Activated CD8-positive, alpha-beta memory T cell treated with anti-CD3 and anti-CD28 coated beads, Interleukin-2, amount 50 U/mL, for 24 hours (primary cell): ENCODE results near the gene USP48.
"Not testable (repeated sequence)": the region's sequence is repeated elsewhere in the genome, so short reads cannot be mapped to it uniquely, and the experiment has no call there.

Experiments used
- DNase-seq: peaks from one replicate; pipeline ENCODE4 v3.0.0-alpha.2; 2020; ENCODE audit errors: extremely low read depth

Gene USP48

GRCh38 chr1:21696931-21697330 is 86.0 kb downstream of the USP48 start:
- DNase-seq = no peak

- DNase-seq = no peak
Measured at GRCh38 chr1:21693732-21694131, 89.2 kb downstream of the USP48 start.

- DNase-seq = no peak
Measured at GRCh38 chr1:21691739-21692138, 91.2 kb downstream of the USP48 start.

GRCh38 chr1:21689661-21690372 is 93.1 kb downstream of the USP48 start:
- no peak for DNase-seq

- no peak for DNase-seq
Measured at GRCh38 chr1:21687081-21687529, 95.8 kb downstream of the USP48 start.

GRCh38 chr1:21685946-21686678 is 96.8 kb downstream of the USP48 start:
- no peak for DNase-seq

- DNase-seq = no peak
Measured at GRCh38 chr1:21681426-21681825, 101.5 kb downstream of the USP48 start.

- no peak for DNase-seq
Measured at GRCh38 chr1:21680918-21681317, 102.0 kb downstream of the USP48 start.

- DNase-seq = no peak
Measured at GRCh38 chr1:21680381-21680780, 102.6 kb downstream of the USP48 start.

GRCh38 chr1:21677168-21677567 is 105.8 kb downstream of the USP48 start:
- no peak for DNase-seq

- DNase-seq = no peak
Measured at GRCh38 chr1:21674957-21675356, 108.0 kb downstream of the USP48 start.

- DNase-seq = not testable (repeated sequence)
Measured at GRCh38 chr1:21673853-21674252, 109.1 kb downstream of the USP48 start.

- DNase-seq = no peak
Measured at GRCh38 chr1:21673277-21673780, 109.6 kb downstream of the USP48 start.

- no peak for DNase-seq
Measured at GRCh38 chr1:21672478-21673276, 110.3 kb downstream of the USP48 start.

GRCh38 chr1:21671915-21672314 is 111.0 kb downstream of the USP48 start:
- no peak for DNase-seq

- no peak for DNase-seq
Measured at GRCh38 chr1:21670956-21671902, 111.7 kb downstream of the USP48 start.

GRCh38 chr1:21670059-21670881 is 112.7 kb downstream of the USP48 start:
- DNase-seq = no peak

GRCh38 chr1:21669258-21670058 is 113.5 kb downstream of the USP48 start, which contains the start of gene RAP1GAP:
Gene RAP1GAP, minus strand, starts transcription at chr1:21669357. Its CDS starts 49,325 bp downstream, at chr1:21620032.
- DNase-seq = no peak

GRCh38 chr1:21668951-21669257 is 114.0 kb downstream of the USP48 start:
- DNase-seq = no peak
